ENCODE results near the gene ANKRD11. TPM values are rescaled to one million over a fixed set of nuclear protein-coding genes. Genes with fewer than 3 reads are reported as not detected.
"Not testable (repeated sequence)": the region's sequence is repeated elsewhere in the genome, so short reads cannot be mapped to it uniquely, and the experiment has no call there.

Gene ANKRD11
- polyA plus RNA-seq, 6 donors from 2014 or later = 0.78 to 24.8 (median 10.1) TPM

GRCh38 chr16:89370601-89371000 is 119.8 kb downstream of the ANKRD11 start:
- H3K9me3 Mint-ChIP-seq = no peaks in the 10 kb centered on the region
- peak overlapping the region in 1 of 6 donors; percentile 61 for H3K27ac Mint-ChIP-seq
- no peak overlapping the region for H3K4me3 Mint-ChIP-seq
- ATAC-seq (ENCODE audit: low read depth in 2 of 2) (no peak), DNase-seq (no peak)
- peaks cover 73 to 90% (median 78%) of the 10 kb centered on the region in 3 donors for H3K4me1 Mint-ChIP-seq
- H3K27me3 Mint-ChIP-seq = no peaks in the 10 kb centered on the region
- no peaks in the 10 kb centered on the region for H3K36me3 Mint-ChIP-seq

GRCh38 chr16:89370081-89370511 is 120.3 kb downstream of the ANKRD11 start:
- peak overlapping the region in 1 of 8 donors; percentile 19 for H3K4me3 Mint-ChIP-seq
- H3K9me3 Mint-ChIP-seq = no peaks in the 10 kb centered on the region
- DNase-seq (no peak), ATAC-seq (ENCODE audit: low read depth in 2 of 2) (no peak)
- H3K27me3 Mint-ChIP-seq = no peaks in the 10 kb centered on the region
- H3K4me1 Mint-ChIP-seq = peaks cover 76 to 90% (median 76%) of the 10 kb centered on the region in 3 donors
- peak overlapping the region in 1 of 6 donors; percentile 61 for H3K27ac Mint-ChIP-seq
- no peaks in the 10 kb centered on the region for H3K36me3 Mint-ChIP-seq

GRCh38 chr16:89369266-89369895 is 121.0 kb downstream of the ANKRD11 start:
- DNase-seq (no peak), ATAC-seq (ENCODE audit: low read depth in 2 of 2) (no peak)
- Mint-ChIP-seq H3K27ac (peak overlapping the region in 4 of 6 donors; percentile 9 to 72 (median 44)), H3K4me1 (peaks cover 75 to 90% (median 75%) of the 10 kb centered on the region in 3 donors), H3K9me3 (no peaks in the 10 kb centered on the region), H3K36me3 (no peaks in the 10 kb centered on the region), H3K4me3 (peak overlapping the region in 5 of 8 donors; percentile 12 to 77 (median 47)), H3K27me3 (no peaks in the 10 kb centered on the region)

DNA sequence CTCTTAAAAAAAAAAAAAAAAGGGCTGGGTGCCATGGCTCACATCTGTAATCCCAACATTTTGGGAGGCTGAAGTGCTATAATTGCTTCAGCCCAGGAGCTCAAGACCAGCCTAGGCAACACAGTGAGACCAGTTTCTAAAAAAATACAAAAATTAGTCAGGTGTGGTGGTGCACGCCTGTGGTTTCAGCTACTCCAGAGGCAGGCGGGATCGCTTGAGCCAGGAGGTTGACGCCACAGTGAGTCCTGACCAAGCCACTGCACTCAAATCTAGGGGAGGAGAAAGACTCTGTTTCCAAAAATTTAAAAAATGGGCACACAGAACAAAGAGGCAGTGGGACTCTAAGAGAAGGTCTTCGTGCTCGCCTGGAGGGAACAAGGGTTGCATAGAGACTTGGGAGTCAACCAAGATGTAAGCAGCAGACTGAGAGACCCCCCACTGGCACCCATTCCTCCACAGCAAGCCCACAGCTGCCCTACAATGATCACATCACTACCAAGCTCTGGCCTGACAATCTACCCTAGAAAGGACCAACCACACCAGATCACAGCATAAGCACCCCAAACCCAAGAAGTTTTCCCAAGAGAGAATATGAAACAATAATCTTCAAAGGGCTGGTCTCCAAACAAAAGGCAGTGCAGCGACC is 121.6 kb downstream of the ANKRD11 start:
- Mint-ChIP-seq H3K4me1 (peaks cover 77 to 90% (median 78%) of the 10 kb centered on the region in 3 donors), H3K27ac (peak overlapping the region in 2 of 6 donors; percentile 3 to 61), H3K27me3 (no peaks in the 10 kb centered on the region), H3K4me3 (peak overlapping the region in 7 of 8 donors; percentile 12 to 77 (median 54)), H3K9me3 (no peaks in the 10 kb centered on the region), H3K36me3 (no peaks in the 10 kb centered on the region)
- ATAC-seq (ENCODE audit: low read depth in 2 of 2) (peak; percentile 32 to 33), DNase-seq (no peak)

- ATAC-seq (ENCODE audit: low read depth in 2 of 2) = peak in 1 of 2 donors; percentile 8
- H3K4me3 Mint-ChIP-seq = peak overlapping the region in 7 of 8 donors; percentile 44 to 75 (median 64)
- no peak for DNase-seq
- H3K36me3 Mint-ChIP-seq = no peaks in the 10 kb centered on the region
- H3K4me1 Mint-ChIP-seq = peaks cover 71 to 89% (median 72%) of the 10 kb centered on the region in 3 donors
- peak overlapping the region in 2 of 6 donors; percentile 62 to 66 for H3K27ac Mint-ChIP-seq
- no peaks in the 10 kb centered on the region for H3K27me3 Mint-ChIP-seq
- no peaks in the 10 kb centered on the region for H3K9me3 Mint-ChIP-seq
Observed at GRCh38 chr16:89367538-89367915, 122.8 kb downstream of the ANKRD11 start.

DNA sequence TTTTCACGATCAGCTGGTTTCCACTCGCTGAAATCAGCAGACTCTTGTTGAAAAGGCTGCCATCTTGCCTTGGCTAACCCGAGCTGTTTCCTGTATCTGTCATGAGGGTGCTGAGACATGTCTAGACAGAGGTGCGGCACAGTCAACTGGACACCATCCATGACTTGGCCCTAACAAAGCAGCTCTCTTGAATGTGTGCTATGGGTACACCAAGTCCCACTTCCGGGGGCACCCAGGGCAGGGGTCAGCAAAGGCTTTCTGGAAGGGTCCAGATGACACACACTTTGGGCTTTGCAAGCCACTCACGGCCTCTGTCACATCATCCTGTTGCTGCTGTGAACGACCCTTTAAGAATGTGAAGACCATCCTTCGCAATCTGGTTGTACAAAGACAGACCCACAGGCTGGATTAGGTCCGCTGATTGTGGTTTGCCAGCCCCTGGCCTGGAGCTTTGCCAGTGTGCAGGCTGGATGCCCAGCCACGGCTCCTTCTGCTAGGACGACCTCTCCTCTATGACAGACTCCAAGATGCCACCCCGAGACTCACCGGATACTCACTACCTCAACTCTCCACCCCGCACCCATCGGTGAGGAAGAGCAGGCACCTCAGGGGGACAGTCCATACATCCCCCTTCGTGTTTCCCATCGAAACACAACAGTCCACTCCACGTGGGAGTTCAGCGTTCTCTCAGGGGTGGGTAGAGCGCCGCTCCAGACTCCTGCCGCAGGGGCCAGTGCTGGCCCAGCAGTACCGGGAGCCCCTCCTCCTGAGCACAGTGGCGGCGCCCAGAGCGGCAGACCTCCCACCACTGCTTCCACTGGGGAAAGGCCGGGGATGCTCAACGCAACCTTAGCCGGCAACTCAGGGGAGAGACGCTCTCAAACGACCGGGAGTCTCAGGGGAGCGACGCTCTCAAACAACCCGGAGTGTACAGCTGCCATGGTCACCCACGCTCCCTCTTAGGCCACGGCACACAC is 123.5 kb downstream of the ANKRD11 start:
- Mint-ChIP-seq H3K9me3 (no peaks in the 10 kb centered on the region), H3K4me1 (peaks cover 78 to 95% (median 78%) of the 10 kb centered on the region in 3 donors), H3K36me3 (no peaks in the 10 kb centered on the region), H3K4me3 (peak overlapping the region in 7 of 8 donors; percentile 18 to 75 (median 67)), H3K27me3 (no peaks in the 10 kb centered on the region), H3K27ac (peak overlapping the region in 4 of 6 donors; percentile 13 to 80 (median 56))
- no peak for ATAC-seq (ENCODE audit: low read depth in 2 of 2)
- DNase-seq = no peak

DNA sequence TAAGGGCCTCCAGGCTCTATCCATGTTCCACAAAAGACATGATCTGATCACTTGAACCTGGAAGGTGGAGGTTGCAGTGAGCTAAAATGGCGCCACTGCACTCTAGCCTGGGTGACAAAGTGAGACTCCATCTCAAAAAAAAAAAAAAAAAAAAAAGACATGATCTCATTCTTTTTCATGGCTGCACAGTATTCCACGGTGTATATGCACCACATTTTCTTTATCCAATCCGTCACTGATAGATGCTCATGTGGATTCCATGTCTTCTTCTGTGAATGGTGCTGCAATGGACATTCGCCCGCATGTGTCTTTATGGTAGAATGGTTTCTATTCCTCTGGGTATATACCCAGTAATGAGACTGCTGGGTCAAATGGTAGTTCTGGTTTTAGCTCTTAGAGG is 124.4 kb downstream of the ANKRD11 start:
- ATAC-seq (ENCODE audit: low read depth in 2 of 2) (no peak), DNase-seq (no peak)
- peak overlapping the region in 2 of 6 donors; percentile 70 to 80 for H3K27ac Mint-ChIP-seq
- H3K4me3 Mint-ChIP-seq = peak overlapping the region in 1 of 8 donors; percentile 15
- no peaks in the 10 kb centered on the region for H3K9me3 Mint-ChIP-seq
- H3K36me3 Mint-ChIP-seq = no peaks in the 10 kb centered on the region
- H3K4me1 Mint-ChIP-seq = peaks cover 81 to 97% (median 81%) of the 10 kb centered on the region in 3 donors
- H3K27me3 Mint-ChIP-seq = no peaks in the 10 kb centered on the region

DNA sequence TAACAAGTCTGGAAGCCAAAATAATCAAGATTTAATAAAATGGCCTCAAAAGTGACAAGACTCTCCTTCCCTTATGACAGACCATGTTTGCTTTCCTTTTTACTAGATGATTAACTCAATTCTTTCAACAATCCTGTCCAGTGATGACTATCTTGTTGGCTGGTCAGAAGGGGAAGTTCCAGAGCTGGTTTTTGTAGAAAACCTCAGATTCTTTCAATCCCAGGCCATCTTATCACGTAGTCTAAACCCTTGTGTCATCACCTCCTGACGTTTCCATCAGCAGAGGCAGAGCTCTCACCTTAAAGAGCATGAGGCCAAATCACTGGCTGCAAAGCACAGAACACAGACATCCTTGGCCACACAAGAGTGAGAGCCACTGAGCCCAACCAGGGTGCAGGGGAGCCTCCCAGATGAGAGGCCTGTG is 125.3 kb downstream of the ANKRD11 start:
- Mint-ChIP-seq H3K27me3 (no peaks in the 10 kb centered on the region), H3K36me3 (no peaks in the 10 kb centered on the region), H3K9me3 (no peaks in the 10 kb centered on the region), H3K27ac (peak overlapping the region in 1 of 6 donors; percentile 76), H3K4me1 (peaks cover 81 to 97% (median 81%) of the 10 kb centered on the region in 3 donors), H3K4me3 (peak overlapping the region in 2 of 8 donors; percentile 3 to 8)
- DNase-seq (no peak), ATAC-seq (ENCODE audit: low read depth in 2 of 2) (no peak)

DNA sequence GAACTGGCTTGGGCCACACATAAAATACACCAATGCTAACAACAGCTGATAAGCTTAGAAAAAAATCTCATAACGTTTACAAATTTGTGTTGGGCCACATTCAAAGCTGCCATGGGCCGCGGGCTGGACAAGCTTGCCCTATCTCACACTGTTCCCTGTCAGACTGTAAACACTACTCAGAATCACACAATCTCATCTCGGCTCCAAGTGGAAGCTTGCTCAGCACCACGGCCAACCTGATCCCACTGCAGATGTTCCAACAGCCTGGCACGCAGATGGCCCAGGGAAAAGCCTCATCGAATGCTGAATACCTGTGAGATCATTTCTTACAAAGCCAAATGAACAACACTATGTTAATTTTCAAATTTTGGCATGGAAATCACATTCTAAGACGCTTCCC is 125.8 kb downstream of the ANKRD11 start:
- DNase-seq (no peak), ATAC-seq (ENCODE audit: low read depth in 2 of 2) (no peak)
- Mint-ChIP-seq H3K4me3 (peak overlapping the region in 3 of 8 donors; percentile 6 to 69 (median 9)), H3K9me3 (no peaks in the 10 kb centered on the region), H3K27me3 (no peaks in the 10 kb centered on the region), H3K27ac (peak overlapping the region in 2 of 6 donors; percentile 56 to 89), H3K36me3 (no peaks in the 10 kb centered on the region), H3K4me1 (peaks cover 81 to 97% (median 81%) of the 10 kb centered on the region in 3 donors)

DNA sequence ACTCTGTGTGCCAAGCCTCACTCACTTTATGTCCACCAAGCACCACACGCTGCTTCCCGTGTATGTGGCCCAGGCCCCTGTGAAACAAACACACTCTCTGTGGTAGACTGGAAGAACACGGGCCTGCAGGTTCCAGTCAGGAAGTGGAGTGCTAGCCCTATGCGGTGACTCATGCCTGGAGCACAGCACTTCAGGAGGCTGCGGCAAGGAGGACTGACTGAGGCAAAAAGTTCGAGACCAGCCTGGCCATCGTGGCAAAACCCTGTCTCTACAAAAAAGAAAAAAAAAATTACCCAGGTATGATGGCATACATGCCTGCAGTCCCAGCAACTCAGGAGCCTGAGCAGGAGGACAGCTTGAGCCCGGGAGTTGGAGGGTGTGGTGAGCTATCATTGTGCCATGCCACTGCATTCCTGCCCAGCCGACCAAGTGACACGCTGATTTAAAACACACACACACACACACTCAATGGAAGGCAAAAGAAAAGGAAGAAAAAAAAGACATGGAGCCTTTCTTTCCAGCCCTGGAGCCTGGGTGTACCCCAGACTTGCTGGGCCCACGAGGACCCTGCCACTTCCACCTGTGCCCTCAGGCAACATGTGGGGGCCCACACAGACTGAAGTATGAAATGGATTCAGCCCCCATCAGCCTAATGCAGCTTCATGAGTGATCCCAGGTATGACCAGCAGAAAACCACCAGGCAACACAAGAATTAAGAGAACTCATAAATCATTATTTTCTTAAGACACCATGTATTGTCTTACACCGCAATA is 126.6 kb downstream of the ANKRD11 start:
- Mint-ChIP-seq H3K27ac (peak overlapping the region in 4 of 6 donors; percentile 24 to 81 (median 44)), H3K27me3 (no peaks in the 10 kb centered on the region), H3K9me3 (no peaks in the 10 kb centered on the region), H3K4me1 (peaks cover 76 to 97% (median 80%) of the 10 kb centered on the region in 3 donors), H3K36me3 (no peaks in the 10 kb centered on the region), H3K4me3 (peak overlapping the region in 4 of 8 donors; percentile 27 to 81 (median 48))
- ATAC-seq (ENCODE audit: low read depth in 2 of 2) (no peak), DNase-seq (no peak)

DNA sequence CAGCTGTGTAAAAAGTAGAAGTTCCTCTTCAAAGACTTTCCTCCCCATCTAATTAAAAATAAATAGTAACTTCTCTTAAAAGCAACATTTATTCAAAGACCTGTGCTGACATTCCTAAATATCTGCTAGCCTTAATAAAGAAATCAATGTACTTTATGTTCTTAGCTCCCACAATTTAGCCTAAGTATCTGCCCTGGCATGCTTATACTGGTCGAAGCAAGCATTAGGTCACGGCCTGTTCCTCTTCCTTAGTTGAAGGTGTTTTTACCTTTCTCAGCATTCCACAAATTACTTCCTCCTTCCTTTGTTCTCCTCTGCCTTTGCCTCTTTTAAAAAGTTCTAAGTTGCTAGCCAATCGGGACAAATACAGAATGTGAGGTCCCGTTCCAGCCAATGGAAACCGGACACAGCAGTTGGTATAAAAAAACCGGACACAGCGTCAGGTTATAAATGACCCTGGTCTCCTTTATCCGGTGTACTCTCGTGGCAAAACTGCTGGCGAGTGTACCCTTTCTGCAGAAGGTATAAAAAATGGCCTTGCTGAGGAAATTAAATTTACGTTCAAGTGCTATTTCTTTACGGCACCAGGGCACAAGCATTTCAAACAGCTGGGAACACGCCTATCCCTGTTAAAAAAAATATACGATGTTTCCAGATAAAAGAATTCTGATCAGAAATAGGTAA is 127.7 kb downstream of the ANKRD11 start:
- H3K27me3 Mint-ChIP-seq; H3K9me3 Mint-ChIP-seq; DNase-seq; ATAC-seq (ENCODE audit: low read depth in 2 of 2); H3K36me3 Mint-ChIP-seq: not testable (repeated sequence)
- peaks cover 73 to 97% (median 79%) of the 10 kb centered on the region in 3 donors for H3K4me1 Mint-ChIP-seq
- peak overlapping the region in 3 of 6 donors; percentile 87 to 94 (median 89) for H3K27ac Mint-ChIP-seq
- H3K4me3 Mint-ChIP-seq = peak overlapping the region in 7 of 8 donors; percentile 22 to 83 (median 73)
